Measurements from ENCODE around the gene AS3MT. TPM values are rescaled to one million over a fixed set of nuclear protein-coding genes. Genes with fewer than 3 reads are reported as not detected.
"Not testable (repeated sequence)": the region's sequence is repeated elsewhere in the genome, so short reads cannot be mapped to it uniquely, and the experiment has no call there.

Gene AS3MT
- polyA plus RNA-seq, 1 experiment = 6.7 TPM

DNA sequence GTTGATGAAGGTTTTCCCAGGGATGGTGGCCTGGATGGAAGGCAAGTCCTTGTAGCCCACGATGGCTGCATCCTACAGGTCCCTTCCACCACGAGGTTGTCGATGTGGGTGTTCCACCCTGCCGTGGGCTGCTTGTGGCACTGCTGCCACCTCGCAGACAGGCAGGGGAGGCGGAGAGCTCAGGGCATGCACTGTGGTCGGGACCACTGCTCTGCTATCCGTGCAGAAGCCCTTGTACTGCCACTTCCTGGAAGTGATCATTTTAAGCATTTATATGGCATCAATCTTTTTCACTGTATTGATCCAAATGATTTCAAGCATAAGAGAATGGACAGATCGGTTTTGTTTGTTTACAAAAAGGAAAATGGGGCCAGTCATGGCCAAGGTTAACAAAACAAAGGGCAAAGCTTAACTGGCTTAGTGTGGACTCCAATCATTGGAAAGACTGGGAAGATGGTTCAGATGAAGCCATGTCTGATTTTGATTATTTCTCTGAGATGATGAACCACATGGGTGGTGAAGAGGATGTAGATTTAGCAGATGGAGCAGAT is 23.8 kb upstream of the AS3MT start:
- no peak overlapping the region for H3K4me3 ChIP-seq (ENCODE audit: low read depth, low read length)
- ChIA-PET CTCF (interaction anchor here (0.6 to 1.8 kb wide), 2 partner anchors 56 to 179 kb away, joined by 4 to 7 read pairs; no protein-coding TSS in a partner anchor), POLR2A (no interaction called here)
- peaks cover 4% of the 10 kb centered on the region for H3K27me3 ChIP-seq (ENCODE audit: control insufficient read depth, insufficient read depth, low read length)
- no peak for DNase-seq (ENCODE audit: low read depth, low spot score)
- no peak overlapping the region for H3K27ac ChIP-seq (ENCODE audit: low read depth, low read length)
- TF ChIP-seq, protein P1, sequence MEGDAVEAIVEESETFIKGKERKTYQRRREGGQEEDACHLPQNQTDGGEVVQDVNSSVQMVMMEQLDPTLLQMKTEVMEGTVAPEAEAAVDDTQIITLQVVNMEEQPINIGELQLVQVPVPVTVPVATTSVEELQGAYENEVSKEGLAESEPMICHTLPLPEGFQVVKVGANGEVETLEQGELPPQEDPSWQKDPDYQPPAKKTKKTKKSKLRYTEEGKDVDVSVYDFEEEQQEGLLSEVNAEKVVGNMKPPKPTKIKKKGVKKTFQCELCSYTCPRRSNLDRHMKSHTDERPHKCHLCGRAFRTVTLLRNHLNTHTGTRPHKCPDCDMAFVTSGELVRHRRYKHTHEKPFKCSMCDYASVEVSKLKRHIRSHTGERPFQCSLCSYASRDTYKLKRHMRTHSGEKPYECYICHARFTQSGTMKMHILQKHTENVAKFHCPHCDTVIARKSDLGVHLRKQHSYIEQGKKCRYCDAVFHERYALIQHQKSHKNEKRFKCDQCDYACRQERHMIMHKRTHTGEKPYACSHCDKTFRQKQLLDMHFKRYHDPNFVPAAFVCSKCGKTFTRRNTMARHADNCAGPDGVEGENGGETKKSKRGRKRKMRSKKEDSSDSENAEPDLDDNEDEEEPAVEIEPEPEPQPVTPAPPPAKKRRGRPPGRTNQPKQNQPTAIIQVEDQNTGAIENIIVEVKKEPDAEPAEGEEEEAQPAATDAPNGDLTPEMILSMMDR (IDR thresholded peaks at IDR 0.05; ENCODE audit: low read depth, low read length) = no peak
- peaks cover 3% of the 10 kb centered on the region for H3K9me3 ChIP-seq (ENCODE audit: control insufficient read depth, insufficient read depth, low read length)

DNA sequence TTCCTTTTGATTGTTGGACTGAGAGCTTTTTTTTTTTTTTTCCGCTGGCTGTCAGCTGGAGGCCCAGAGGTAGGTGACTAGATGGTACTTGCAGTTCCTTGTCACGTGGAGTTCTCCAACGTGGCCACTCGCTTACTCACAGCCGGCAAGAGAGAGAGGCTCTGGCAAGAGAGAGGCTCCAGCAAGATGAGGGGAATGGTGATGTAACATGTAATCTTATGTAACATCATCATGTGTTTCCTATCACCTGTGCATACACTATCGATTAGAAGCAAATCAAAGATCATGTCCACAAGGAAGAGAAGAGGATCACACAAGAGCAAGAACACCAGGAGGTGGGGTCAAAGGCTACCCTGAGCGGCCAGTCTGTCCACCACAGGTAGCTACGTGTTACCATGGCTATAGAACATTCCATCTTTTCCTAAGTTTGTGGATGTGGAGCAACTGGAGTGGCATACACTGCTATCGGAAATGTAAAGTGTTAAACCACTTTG is 19.2 kb upstream of the AS3MT start:
- ChIA-PET POLR2A (no interaction called here), CTCF (no interaction called here)
- no peaks in the 10 kb centered on the region for H3K27me3 ChIP-seq (ENCODE audit: control insufficient read depth, insufficient read depth, low read length)
- TF ChIP-seq, protein P1 (IDR thresholded peaks at IDR 0.05; ENCODE audit: low read depth, low read length) = no peak
- H3K27ac ChIP-seq (ENCODE audit: low read depth, low read length) = no peak overlapping the region
- H3K9me3 ChIP-seq (ENCODE audit: control insufficient read depth, insufficient read depth, low read length) = peaks cover 3% of the 10 kb centered on the region; the same call in 1 of the 2 replicates
- H3K4me3 ChIP-seq (ENCODE audit: low read depth, low read length) = no peak overlapping the region
- DNase-seq (ENCODE audit: low read depth, low spot score) = no peak

DNA sequence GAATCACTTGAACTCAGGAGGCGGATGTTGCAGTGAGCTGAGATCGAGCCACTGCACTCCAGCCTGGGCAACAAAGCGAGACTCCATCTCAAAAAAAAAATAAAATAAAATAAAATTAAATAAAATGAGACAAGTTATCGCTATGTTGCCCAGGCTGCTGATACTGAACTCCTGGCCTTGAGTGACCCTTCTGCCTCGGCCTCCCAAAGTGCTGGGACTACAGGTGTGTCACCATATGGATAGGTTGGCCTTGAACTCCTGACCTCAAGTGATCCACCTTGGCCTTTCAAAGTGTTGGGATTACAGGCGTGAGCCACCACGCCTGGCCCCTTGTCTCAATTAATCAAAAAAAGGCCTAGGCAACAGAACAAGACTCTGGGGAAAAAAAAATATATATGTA is 16.0 kb upstream of the AS3MT start:
- CTCF ChIA-PET = interaction anchor here (0.7 kb wide), 1 partner anchor 53 kb away, joined by 3 read pairs; no protein-coding TSS in a partner anchor
- DNase-seq (ENCODE audit: low read depth, low spot score); H3K27ac ChIP-seq (ENCODE audit: low read depth, low read length); H3K4me3 ChIP-seq (ENCODE audit: low read depth, low read length); POLR2A ChIA-PET; H3K9me3 ChIP-seq (ENCODE audit: control insufficient read depth, insufficient read depth, low read length); H3K27me3 ChIP-seq (ENCODE audit: control insufficient read depth, insufficient read depth, low read length): not testable (repeated sequence)

DNA sequence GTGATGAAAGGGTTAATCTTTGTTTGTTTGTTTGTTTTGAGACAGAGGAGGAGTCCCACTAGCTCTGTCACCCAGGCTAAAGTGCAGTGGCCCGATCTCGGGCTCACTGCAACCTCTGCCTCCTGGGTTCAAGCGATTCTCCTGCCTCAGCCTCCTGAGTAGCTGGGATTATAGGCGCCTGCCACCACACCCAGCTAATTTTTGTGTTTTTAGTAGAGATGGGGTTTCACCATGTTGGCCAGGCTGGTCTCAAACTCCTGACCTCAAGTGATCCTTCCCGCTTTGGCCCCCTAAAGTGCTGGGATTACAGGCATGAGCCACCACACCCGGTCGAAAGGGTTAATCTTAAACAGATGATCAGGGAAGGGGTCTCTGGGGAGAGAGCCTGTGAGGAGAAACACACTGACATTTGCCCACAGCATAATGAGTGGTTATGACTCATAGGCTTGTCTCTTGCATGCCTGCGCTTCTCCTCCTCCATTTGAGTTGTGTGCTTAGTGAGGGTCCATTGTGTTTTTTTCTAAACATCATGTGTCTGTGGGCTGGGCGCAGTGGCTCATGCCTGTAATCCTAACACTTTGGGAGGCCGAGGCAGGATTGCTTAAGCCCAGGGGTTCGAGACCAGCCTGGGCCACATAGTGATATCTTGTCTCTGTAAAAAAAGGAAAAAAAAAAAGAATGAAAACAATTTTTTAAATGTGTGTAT is 13.4 kb upstream of the AS3MT start:
- H3K27me3 ChIP-seq (ENCODE audit: control insufficient read depth, insufficient read depth, low read length); H3K9me3 ChIP-seq (ENCODE audit: control insufficient read depth, insufficient read depth, low read length); H3K4me3 ChIP-seq (ENCODE audit: low read depth, low read length): not testable (repeated sequence)
- POLR2A ChIA-PET = interaction anchor here (0.7 to 1.4 kb wide), 2 partner anchors 113 to 142 kb away, joined by 3 read pairs; partner anchors contain the start of genes ARL3 and SFXN2
- CTCF ChIA-PET = interaction anchor here (0.7 kb wide), 1 partner anchor 28 kb away, joined by 3 read pairs; no protein-coding TSS in a partner anchor
- DNase-seq (ENCODE audit: low read depth, low spot score) = peak; percentile 84
- peak overlapping the region; percentile 75 for H3K27ac ChIP-seq (ENCODE audit: low read depth, low read length)

DNA sequence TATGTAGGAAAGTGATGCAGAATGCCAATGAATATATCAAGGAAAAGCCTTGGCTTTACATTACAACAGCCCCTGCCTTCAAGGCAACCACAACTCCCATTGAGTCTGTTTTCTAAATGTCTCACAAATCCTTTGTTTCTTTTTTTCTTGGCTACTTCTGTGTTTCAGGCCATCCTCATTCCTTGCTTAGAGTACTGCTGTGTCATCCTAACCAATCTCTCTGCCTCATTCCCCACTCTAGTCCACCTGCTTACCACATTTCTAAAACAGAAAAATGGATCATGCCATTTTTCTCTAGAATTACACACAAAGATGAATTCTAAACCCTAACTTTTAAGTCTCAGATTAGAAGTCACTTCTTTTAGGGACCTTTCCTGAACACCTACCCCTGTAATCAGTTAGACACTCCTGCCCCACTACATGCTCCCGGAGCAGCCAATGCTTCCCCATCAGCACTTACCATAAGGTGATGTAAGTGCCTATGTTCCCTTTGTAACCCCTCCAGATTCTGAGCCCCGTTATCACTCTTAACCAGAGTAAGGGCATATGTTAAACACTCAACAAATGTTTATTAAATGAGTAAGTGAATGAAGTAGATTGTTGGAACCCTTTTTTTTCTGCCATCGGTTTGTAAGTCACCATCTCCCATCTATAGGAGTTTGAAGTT is 12.4 kb upstream of the AS3MT start:
- Histone ChIP-seq H3K4me3 (ENCODE audit: low read depth, low read length) (no peak overlapping the region), H3K9me3 (ENCODE audit: control insufficient read depth, insufficient read depth, low read length) (no peaks in the 10 kb centered on the region), H3K27me3 (ENCODE audit: control insufficient read depth, insufficient read depth, low read length) (no peaks in the 10 kb centered on the region), H3K27ac (ENCODE audit: low read depth, low read length) (no peak overlapping the region)
- ChIA-PET POLR2A (no interaction called here), CTCF (no interaction called here)
- TF ChIP-seq, protein P1 (IDR thresholded peaks at IDR 0.05; ENCODE audit: low read depth, low read length) = no peak
- DNase-seq (ENCODE audit: low read depth, low spot score) = no peak

Data from AG04450 (cell line).